NOMO-1 treated with DMSO at 0.1 percent for 48 hours (cell line): ENCODE data around the gene MAGI1.
A peak's percentile ranks its signal among the peaks of the same experiment; 100 is the strongest.

Experiments used
- DNase-seq: peaks from one replicate; lab custom pipeline; 2025; ENCODE audit not compliant: unreplicated experiment; lab: John Stamatoyannopoulos, UW

Gene MAGI1

GRCh38 chr3:65762235-65762580 is 276.5 kb downstream of the MAGI1 start:
- no peak for DNase-seq

GRCh38 chr3:65761446-65762234 is 277.1 kb downstream of the MAGI1 start:
- DNase-seq, result no peak

DNA sequence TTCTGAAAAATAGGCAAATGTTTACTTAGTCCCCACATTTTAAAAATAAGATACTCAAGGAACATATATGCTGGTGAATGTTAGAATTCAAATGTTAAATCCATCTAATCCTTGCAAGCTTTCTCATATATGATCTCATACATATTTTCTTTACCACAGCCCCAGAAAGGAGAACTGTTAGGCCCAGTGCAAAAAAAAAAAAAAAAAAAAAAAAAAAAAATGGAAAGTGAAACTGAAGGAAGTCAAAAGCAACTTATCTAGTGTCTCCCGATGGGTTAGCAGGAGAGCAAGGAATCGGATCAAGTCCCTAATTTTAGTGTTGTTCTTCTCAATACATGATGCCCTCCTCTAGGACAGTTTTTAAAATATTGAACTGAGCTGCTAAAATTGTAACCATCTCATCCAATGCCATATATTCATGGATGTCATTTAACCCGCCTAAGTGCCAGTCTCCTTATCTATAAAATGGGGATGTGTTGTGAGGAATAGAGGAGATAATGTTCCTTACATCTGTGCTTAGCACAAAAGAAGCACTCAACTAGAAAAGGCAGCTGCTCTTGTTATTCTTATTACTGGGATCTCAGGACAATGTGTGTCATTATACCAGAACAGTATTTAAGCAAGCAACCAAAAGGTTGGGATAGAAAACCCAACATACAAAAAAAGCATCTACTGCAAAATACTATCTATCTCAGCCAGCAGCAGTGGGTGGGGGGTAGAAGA is 279.7 kb downstream of the MAGI1 start:
- DNase-seq, result peak; percentile 16

DNA sequence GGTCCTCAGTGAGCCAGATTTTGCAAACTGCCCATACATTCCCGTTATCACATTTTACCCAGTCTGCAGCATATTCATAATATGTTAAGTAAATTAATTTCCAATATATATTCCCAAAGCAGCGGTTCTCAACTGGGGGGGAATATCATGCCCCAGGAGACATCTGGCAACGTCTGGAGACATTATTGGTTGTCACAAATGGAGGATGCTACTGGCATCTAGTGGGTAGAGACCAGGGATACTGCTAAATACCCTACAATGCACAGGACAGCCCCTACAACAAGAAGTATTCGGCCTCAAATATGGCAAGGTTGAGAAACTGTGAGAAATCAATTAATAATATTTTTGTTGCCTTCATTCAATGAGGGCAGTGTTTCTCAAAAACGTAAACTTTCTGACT is 280.3 kb downstream of the MAGI1 start:
- no peak for DNase-seq

DNA sequence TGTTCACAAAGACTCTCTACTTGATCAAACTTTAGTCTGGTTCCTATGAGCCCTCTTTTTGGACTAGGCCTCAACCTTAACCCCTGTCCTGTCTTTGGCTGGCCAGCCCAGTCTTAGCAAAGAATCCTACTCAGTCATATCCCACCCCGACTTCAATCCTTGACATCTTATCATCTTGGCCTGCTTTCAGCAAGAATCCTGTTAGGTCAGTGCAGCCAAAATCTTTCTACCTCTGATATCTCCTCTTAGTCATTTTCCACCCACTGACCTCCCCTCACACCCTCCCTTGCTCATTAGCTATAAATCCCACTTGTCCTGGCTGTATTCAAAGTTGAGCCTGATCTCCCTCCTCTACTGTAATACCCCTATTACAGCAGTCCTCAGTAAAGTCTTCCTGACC is 286.1 kb downstream of the MAGI1 start:
- no peak for DNase-seq

DNA sequence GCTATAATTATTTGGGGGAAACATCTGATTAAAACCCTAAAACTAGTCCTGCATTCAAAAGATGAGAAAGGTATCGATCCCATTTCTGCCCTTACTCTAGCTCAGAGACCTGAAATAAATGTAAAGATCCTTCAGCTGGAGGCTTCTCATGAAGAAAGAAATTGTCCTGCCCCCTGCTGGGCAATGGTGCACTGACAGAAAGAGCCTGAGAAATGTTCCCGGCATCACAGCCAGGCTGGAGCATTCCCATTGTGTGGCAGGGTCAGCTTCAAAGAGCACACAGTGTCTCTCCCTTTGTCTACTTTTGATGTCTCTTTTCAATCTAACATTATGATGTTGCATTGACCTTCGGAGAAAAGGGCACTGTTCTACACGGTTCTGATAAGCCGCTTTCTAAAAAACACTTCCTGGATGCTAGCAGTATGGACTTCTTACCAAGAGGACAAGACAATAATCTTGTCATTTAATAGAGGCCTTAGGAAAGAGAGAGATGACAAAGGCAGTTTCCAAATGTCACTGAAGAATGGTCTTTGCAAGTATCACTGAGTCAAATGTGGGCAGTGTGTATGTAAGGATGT is 287.5 kb downstream of the MAGI1 start:
- no peak for DNase-seq

- no peak for DNase-seq
Measured at GRCh38 chr3:65749066-65749465, 289.7 kb downstream of the MAGI1 start.

DNA sequence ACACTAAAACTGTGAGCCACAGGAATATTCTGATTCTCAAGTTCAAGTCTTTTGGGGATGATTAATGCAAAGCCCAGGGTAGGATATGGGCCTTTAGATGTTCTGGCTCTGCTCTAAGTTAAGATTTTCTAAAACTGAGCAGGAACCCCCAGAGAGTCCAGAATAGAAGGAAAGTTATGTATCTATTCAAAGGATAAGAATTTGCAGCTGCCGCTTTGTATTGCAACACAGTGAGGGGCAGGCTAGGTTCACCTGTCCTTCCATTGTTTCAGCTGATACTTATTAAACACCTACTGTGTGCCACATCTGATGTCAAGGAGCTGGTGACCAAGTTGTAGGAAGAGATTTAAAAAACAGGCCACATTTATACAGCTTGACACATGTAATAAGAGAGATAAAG is 290.4 kb downstream of the MAGI1 start:
- DNase-seq, result no peak

GRCh38 chr3:65746848-65747247 is 291.9 kb downstream of the MAGI1 start:
- no peak for DNase-seq

GRCh38 chr3:65745306-65745705 is 293.4 kb downstream of the MAGI1 start:
- no peak for DNase-seq

GRCh38 chr3:65742914-65743313 is 295.8 kb downstream of the MAGI1 start:
- no peak for DNase-seq

- DNase-seq, result no peak
Measured at GRCh38 chr3:65741540-65741939, 297.2 kb downstream of the MAGI1 start.

DNA sequence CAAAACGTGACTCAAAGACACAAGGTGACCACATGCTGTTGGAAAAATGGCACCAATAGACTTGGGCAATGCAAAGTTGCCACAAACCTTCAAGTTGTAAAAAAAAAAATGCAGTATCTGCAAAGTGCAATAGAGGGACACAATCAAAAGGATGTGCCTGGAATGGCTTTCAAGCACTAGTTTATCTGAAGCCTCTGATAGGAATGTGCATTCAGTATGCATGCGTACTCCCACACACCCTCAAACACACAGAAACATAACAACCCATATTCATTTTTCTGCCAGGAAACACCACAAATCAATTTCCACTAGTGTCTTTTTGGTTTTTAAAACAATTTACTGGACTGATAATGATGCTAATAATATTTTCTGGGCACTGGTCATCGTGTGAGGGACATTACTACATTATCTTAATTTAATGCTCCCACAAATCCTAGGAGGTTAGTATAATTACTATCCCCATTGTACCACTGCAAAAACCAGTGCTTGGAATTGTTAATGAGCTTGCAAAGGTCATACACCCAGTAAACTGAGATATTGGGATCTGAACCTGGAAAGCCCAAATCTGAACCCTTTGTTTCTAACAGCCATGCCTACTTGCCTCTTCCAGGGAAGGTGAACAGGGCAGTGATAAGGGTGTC is 298.7 kb downstream of the MAGI1 start:
- no peak for DNase-seq

- DNase-seq, result no peak
Measured at GRCh38 chr3:65734792-65735191, 303.9 kb downstream of the MAGI1 start.

DNA sequence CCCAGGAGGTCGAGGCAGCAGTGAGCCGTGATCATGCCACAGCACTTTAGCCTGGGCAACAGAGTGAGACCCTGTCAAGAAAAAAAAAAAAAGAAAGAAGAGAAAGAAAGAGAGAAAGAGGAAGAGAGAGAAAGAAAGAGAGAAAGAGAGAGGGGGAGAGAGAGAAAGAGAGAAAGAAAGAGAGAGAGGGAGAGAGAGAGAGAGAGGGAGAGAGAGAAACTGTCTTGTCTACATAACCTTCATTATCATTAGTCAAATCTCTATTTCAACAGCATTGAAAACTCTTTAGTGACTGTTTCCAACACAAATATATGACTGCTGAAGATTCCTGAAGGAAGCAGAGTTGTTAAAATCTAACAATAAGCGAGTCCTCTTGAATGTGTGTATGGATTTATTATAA is 304.3 kb downstream of the MAGI1 start:
- DNase-seq, result no peak

DNA sequence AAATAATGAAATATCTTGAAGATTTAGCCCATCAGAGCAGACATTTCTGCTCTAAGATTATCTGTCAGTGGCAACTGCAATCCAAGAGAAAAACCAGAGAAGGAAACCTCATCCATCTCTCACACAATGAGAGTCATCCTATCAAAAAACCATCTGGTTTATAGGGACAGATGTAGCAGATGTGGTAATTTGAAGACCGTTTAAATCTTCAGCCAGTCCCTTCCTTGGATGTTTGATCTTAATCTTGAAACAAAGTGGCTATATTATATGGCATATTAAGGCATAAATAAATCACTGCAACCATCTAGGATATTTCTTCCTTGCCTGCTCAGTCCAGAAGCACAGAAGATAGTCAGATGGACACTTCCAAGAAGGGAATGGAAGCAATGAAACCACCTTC is 305.3 kb downstream of the MAGI1 start:
- DNase-seq, result no peak

GRCh38 chr3:65732051-65732935 is 306.4 kb downstream of the MAGI1 start:
- DNase-seq, result peak; percentile 5

- DNase-seq, result no peak
Measured at GRCh38 chr3:65730449-65730848, 308.3 kb downstream of the MAGI1 start.

- DNase-seq, result no peak
Measured at GRCh38 chr3:65729973-65730372, 308.7 kb downstream of the MAGI1 start.

- no peak for DNase-seq
Measured at GRCh38 chr3:65729555-65729954, 309.2 kb downstream of the MAGI1 start.

- DNase-seq, result no peak
Measured at GRCh38 chr3:65728138-65728537, 310.6 kb downstream of the MAGI1 start.
